Panc1 (cell line): Measurements from ENCODE around the gene SEC16A. TPM values are rescaled to one million over a fixed set of nuclear protein-coding genes. Genes with fewer than 3 reads are reported as not detected.

Experiments used
- ATAC-seq: fragments of 200-7000 bp; cut with Tn5 transposase; 2 replicates; pipeline ENCODE4 v1.9.1; 2020; ENCODE audit warnings: mild to moderate bottlenecking, moderate library complexity
- BruUV-seq: library from RNA; stranded (reverse); fragments of 400-500 nt; replicated peaks from 2 replicates; lab custom pipeline; 2021; lab: Mats Ljungman, UMichigan
- CTCF ChIA-PET: fragments of 300-600 bp; sonication (Branson Sonifier 250); formaldehyde crosslinking; loops from one replicate; lab custom pipeline; 2022; ENCODE audit warnings: antibody characterized with exemption; lab: Charles Lee
- POLR2A ChIA-PET: fragments of 300-600 bp; sonication (Branson Sonifier 250); formaldehyde crosslinking; loops from one replicate; lab custom pipeline; 2022; ENCODE audit warnings: antibody characterized with exemption; lab: Charles Lee
- DNase-seq: peaks from one replicate; pipeline ENCODE4 v3.0.0-alpha.2; 2010; ENCODE audit warnings: low read depth, low spot score
- H3K27ac ChIP-seq: 2 replicates; pipeline ENCODE4 v1.5.1; 2011; ENCODE audit warnings: mild to moderate bottlenecking, low read length, inconsistent platforms
- H3K27me3 ChIP-seq: fragments of 200-500 bp; sonication (Bioruptor generic); 2 replicates; pipeline ENCODE4 v1.6.0; 2014; ENCODE audit warnings: low read length, inconsistent platforms; ENCODE audit not compliant: control insufficient read depth, insufficient read depth
- H3K36me3 ChIP-seq: fragments of 200-500 bp; sonication (Bioruptor generic); 2 replicates; pipeline ENCODE4 v1.5.1; 2014; ENCODE audit warnings: inconsistent platforms, mild to moderate bottlenecking, low read length, moderate library complexity; ENCODE audit not compliant: control insufficient read depth, insufficient read depth
- H3K4me1 ChIP-seq: 2 replicates; pipeline ENCODE4 v1.5.1; 2011; ENCODE audit warnings: inconsistent platforms, mild to moderate bottlenecking, low read length, moderate library complexity; ENCODE audit not compliant: control insufficient read depth, insufficient read depth
- H3K4me3 ChIP-seq, 2 experiments: 2 replicates each; pipeline ENCODE4 v1.5.1; 2011 to 2012; ENCODE audit warnings: low read depth in 2 of 2, low read length in 2 of 2, mild to moderate bottlenecking in 2 of 2, inconsistent platforms in 1 of 2, moderate library complexity in 1 of 2
- H3K9me3 ChIP-seq: fragments of 200-500 bp; sonication (Bioruptor generic); 2 replicates; pipeline ENCODE4 v1.5.1; 2014; ENCODE audit warnings: low read depth, mild to moderate bottlenecking, inconsistent platforms, low read length, moderate library complexity; ENCODE audit not compliant: control insufficient read depth, insufficient read depth
- POLR2AphosphoS5 ChIP-seq: IDR thresholded peaks from 2 replicates; pipeline ENCODE4 v1.6.1; 2012; ENCODE audit warnings: mild to moderate bottlenecking, low read depth, low read length, moderate library complexity
- SIN3A ChIP-seq: IDR thresholded peaks from 2 replicates; pipeline ENCODE4 v1.6.1; 2012; ENCODE audit warnings: low read depth, mild to moderate bottlenecking, low read length, moderate library complexity, borderline replicate concordance; ENCODE audit not compliant: insufficient read depth
- TCF7L2 ChIP-seq: IDR thresholded peaks from 2 replicates; pipeline ENCODE4 v1.6.1; 2011; ENCODE audit warnings: mild to moderate bottlenecking, low read depth, low read length, inconsistent platforms
- in situ Hi-C: cut with HindIII; loops from 2 replicates; pipeline ENCODE4 v1.10.0; 2016; ENCODE audit warnings: low sequenced_read_pairs, low pct_unique_long_range_greater_than_20kb
- intact Hi-C: fragments of 100-400 bp; cut with micrococcal nuclease; formaldehyde crosslinking; loops from one replicate; pipeline ENCODE4 v1.10.0; 2022; ENCODE audit not compliant: unreplicated experiment
- total RNA-seq: library from RNA; stranded (reverse); gene quantifications from one replicate; pipeline ENCODE4 v1.2.1, GENCODE V29; 2021; ENCODE audit not compliant: unreplicated experiment
- TF ChIP-seq, protein P1 (sequence below), 2 experiments: IDR thresholded peaks; 2 replicates each; pipeline ENCODE4 v1.6.1; 2011 to 2012; ENCODE audit warnings: low read depth in 2 of 2, control low read depth in 1 of 2, low read length in 1 of 2, mild to moderate bottlenecking in 1 of 2, moderate library complexity in 1 of 2; ENCODE audit not compliant: insufficient read depth in 1 of 2
- TF ChIP-seq, protein P2 (sequence below): fragments of 450-650 bp; IDR thresholded peaks from 2 replicates; pipeline ENCODE4 v1.5.1; 2017; ENCODE audit warnings: mild to moderate bottlenecking

The SEC16A gene
- total RNA-seq, 1 experiment from 2014 or later, result 76.5 TPM

DNA sequence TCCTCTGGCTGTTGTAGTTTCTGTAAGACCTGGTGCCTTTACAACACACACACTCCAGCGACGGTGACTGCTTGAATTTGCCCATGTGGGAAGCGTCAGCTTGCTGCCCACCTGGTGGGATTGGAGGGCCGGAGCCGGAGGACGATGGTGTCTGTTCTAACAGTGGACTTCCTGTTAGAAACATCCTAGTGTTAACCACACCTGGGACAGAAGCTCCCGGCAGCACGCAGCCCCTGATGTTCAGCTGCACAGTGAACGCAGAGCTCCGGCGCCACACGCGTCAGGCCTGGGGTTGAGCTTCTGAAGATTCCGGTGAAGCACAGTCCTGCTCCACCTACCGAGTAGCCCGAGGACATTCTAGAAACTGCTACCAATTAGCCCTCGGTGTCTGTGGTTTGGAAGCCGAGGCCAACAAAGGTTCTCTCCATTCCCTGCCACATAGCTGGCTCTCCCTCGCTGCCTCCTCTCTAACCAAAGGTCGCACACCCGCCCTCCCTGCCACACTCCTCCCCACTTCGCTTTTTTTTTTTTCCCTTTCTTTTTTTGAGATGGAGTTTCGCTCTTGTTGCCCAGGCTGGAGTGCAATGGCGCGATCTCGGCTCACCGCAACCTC lies 58.0 kb downstream of the SEC16A start:
- BruUV-seq, result no TSS peak
- peak; percentile 20; the same call in 1 of the 2 replicates for ATAC-seq
- intact Hi-C loops, result no loop called here

DNA sequence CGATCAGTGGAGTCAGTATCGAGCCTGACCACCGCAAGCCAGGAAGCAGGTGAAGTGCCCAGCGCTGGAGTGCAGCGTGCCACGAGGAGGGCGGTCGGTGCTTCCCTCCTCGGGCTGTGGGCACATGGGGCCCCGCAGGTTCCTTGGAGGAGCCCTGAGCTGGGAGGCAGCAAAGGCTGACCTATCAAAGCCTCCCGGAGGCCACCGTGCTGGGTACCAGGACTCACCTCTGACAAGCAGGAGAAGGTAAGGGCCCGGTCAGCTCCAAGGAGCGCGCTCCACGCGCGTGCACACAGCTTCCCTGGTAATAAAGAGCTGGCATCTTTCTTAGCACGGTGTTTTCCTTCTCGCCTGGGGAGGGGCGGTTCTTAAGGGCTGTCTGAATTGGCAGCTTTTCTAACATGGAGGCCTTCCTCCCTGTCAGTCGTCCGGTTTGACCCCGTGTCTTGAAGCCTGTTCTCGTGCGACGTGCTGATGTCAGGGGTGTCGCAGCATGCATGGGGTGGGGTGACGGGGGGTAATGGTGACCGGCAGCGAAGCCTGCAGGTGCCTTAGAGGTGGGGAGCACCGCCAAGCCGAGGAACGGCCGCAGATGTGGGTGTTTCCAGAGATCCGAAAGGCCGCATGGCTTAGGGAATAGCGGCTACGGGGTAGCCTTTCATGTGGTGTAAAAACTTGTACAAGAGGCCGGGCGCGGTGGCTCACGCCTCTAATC lies 59.3 kb downstream of the SEC16A start:
- no peak for DNase-seq
- ChIA-PET CTCF (interaction anchor here (0.6 kb wide), 2 partner anchors 30 to 369 kb away, joined by 3 read pairs; no protein-coding TSS in a partner anchor), POLR2A (no interaction called here)
- Histone ChIP-seq H3K27ac (no peak overlapping the region), H3K4me3 (no peak overlapping the region), H3K36me3 (no peaks in the 10 kb centered on the region; the same call in 1 of the 2 replicates), H3K9me3 (no peaks in the 10 kb centered on the region), H3K4me1 (no peaks in the 10 kb centered on the region), H3K27me3 (no peaks in the 10 kb centered on the region)
- intact Hi-C loops (no loop called here), in situ Hi-C loops (no loop called here)
- no TSS peak for BruUV-seq
- TF ChIP-seq TCF7L2, result no peak
- TF ChIP-seq, protein P1, sequence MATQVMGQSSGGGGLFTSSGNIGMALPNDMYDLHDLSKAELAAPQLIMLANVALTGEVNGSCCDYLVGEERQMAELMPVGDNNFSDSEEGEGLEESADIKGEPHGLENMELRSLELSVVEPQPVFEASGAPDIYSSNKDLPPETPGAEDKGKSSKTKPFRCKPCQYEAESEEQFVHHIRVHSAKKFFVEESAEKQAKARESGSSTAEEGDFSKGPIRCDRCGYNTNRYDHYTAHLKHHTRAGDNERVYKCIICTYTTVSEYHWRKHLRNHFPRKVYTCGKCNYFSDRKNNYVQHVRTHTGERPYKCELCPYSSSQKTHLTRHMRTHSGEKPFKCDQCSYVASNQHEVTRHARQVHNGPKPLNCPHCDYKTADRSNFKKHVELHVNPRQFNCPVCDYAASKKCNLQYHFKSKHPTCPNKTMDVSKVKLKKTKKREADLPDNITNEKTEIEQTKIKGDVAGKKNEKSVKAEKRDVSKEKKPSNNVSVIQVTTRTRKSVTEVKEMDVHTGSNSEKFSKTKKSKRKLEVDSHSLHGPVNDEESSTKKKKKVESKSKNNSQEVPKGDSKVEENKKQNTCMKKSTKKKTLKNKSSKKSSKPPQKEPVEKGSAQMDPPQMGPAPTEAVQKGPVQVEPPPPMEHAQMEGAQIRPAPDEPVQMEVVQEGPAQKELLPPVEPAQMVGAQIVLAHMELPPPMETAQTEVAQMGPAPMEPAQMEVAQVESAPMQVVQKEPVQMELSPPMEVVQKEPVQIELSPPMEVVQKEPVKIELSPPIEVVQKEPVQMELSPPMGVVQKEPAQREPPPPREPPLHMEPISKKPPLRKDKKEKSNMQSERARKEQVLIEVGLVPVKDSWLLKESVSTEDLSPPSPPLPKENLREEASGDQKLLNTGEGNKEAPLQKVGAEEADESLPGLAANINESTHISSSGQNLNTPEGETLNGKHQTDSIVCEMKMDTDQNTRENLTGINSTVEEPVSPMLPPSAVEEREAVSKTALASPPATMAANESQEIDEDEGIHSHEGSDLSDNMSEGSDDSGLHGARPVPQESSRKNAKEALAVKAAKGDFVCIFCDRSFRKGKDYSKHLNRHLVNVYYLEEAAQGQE (IDR thresholded peaks at IDR 0.05; ENCODE audit: insufficient read depth in 1 of 2, low read depth in 2 of 2, low read length in 1 of 2), result no peak
- no peak for TF ChIP-seq SIN3A
- TF ChIP-seq, protein P2, sequence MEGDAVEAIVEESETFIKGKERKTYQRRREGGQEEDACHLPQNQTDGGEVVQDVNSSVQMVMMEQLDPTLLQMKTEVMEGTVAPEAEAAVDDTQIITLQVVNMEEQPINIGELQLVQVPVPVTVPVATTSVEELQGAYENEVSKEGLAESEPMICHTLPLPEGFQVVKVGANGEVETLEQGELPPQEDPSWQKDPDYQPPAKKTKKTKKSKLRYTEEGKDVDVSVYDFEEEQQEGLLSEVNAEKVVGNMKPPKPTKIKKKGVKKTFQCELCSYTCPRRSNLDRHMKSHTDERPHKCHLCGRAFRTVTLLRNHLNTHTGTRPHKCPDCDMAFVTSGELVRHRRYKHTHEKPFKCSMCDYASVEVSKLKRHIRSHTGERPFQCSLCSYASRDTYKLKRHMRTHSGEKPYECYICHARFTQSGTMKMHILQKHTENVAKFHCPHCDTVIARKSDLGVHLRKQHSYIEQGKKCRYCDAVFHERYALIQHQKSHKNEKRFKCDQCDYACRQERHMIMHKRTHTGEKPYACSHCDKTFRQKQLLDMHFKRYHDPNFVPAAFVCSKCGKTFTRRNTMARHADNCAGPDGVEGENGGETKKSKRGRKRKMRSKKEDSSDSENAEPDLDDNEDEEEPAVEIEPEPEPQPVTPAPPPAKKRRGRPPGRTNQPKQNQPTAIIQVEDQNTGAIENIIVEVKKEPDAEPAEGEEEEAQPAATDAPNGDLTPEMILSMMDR, result no peak
- TF ChIP-seq POLR2AphosphoS5, result no peak
- no peak for ATAC-seq

More for the DNA sequence above, 58.0 kb downstream of the SEC16A start:
- POLR2A ChIA-PET, result no interaction called here
- TF ChIP-seq, protein P2, result no peak
- no peak for TF ChIP-seq POLR2AphosphoS5
- TF ChIP-seq TCF7L2, result no peak
- no peak for TF ChIP-seq SIN3A
- TF ChIP-seq, protein P1 (IDR thresholded peaks at IDR 0.05; ENCODE audit: insufficient read depth in 1 of 2, low read depth in 2 of 2, low read length in 1 of 2), result no peak
- Histone ChIP-seq H3K27me3 (no peaks in the 10 kb centered on the region), H3K4me3 (no peak overlapping the region), H3K9me3 (no peaks in the 10 kb centered on the region), H3K36me3 (no peaks in the 10 kb centered on the region), H3K4me1 (no peaks in the 10 kb centered on the region), H3K27ac (no peak overlapping the region)
- CTCF ChIA-PET, result no interaction called here
- DNase-seq, result no peak
- in situ Hi-C loops, result no loop called here
